ENCODE results near the gene ZFP36L1.

DNA sequence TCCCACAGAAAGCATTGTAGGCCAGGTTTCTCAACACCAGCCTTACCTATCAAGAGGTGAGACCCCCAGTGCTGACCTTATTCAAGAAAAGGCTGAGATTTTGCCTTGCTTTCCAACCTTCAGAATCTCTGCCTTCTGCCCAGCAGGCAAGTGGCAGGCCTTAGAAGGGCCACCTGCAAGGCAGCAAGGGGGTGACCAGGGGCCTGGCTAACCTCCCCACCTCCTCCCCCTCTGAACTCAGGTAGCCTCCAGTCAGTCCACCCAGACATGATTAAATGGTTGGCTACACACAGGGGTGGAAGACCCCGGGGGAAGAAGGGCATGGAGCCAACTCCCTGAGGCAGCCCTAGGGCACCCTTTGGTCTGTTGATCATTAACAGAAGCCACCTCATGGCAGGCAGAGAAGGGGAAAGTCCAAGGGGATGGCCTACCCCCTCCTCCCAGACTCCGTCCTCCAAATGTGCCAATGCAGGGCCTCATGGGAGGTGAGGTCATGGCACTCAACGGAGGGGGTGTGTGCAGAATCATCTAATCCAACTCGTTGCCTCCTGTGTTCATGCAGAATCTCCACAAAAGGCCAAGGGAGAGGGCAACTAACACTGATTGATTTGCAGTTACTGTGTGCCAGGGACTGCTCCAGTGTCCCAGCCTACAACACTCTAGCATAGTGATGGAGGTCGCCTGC, 8.5 kb downstream of the ZFP36L1 start:
- TF ChIP-seq, protein P1, sequence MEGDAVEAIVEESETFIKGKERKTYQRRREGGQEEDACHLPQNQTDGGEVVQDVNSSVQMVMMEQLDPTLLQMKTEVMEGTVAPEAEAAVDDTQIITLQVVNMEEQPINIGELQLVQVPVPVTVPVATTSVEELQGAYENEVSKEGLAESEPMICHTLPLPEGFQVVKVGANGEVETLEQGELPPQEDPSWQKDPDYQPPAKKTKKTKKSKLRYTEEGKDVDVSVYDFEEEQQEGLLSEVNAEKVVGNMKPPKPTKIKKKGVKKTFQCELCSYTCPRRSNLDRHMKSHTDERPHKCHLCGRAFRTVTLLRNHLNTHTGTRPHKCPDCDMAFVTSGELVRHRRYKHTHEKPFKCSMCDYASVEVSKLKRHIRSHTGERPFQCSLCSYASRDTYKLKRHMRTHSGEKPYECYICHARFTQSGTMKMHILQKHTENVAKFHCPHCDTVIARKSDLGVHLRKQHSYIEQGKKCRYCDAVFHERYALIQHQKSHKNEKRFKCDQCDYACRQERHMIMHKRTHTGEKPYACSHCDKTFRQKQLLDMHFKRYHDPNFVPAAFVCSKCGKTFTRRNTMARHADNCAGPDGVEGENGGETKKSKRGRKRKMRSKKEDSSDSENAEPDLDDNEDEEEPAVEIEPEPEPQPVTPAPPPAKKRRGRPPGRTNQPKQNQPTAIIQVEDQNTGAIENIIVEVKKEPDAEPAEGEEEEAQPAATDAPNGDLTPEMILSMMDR (IDR thresholded peaks at IDR 0.05): no peak
- no peak for TF ChIP-seq POLR2A (IDR thresholded peaks at IDR 0.05)
